HepG2 (cell line): ENCODE measurements around the gene GAS2. TPM values are rescaled to one million over a fixed set of nuclear protein-coding genes. Genes with fewer than 3 reads are reported as not detected.
A peak's percentile ranks its signal among the peaks of the same experiment; 100 is the strongest.

Experiments
- AGO1 ChIP-seq: fragments of 200-400 bp; formaldehyde crosslinking; IDR thresholded peaks from 2 replicates; pipeline ENCODE4 v1.6.1; 2017; ENCODE audit warnings: mild to moderate bottlenecking, low read depth, low read length, moderate library complexity; ENCODE audit not compliant: poor library complexity, severe bottlenecking
- CEBPB ChIP-seq: IDR thresholded peaks from 2 replicates; pipeline ENCODE4 v1.6.1; 2011; ENCODE audit warnings: low read depth, low read length, improper control_type of control experiment, borderline replicate concordance
- CHD2 ChIP-seq: IDR thresholded peaks from 2 replicates; pipeline ENCODE4 v1.6.1; 2011; ENCODE audit warnings: low read depth, low read length, improper control_type of control experiment
- FOSL1 ChIP-seq: sonication (generic); formaldehyde crosslinking; IDR thresholded peaks from 2 replicates; pipeline ENCODE4 v1.9.0; 2021; ENCODE audit warnings: missing genetic modification reagents, borderline replicate concordance
- KLF15 ChIP-seq: sonication (generic); formaldehyde crosslinking; IDR thresholded peaks from 2 replicates; pipeline ENCODE4 v1.8.1; 2023; ENCODE audit warnings: borderline replicate concordance, mild to moderate bottlenecking, inconsistent platforms, missing genetic modification reagents, mixed read lengths
- PHF5A ChIP-seq: IDR thresholded peaks from one replicate; pipeline ENCODE4 v1.6.1; 2018; ENCODE audit warnings: low read depth, missing genetic modification reagents; ENCODE audit not compliant: unreplicated experiment
- RBFOX2 ChIP-seq: fragments of 200-400 bp; formaldehyde crosslinking; IDR thresholded peaks from 2 replicates; pipeline ENCODE4 v1.6.1; 2017; ENCODE audit warnings: low read depth, mild to moderate bottlenecking, low read length
- RORA ChIP-seq: sonication (generic); formaldehyde crosslinking; IDR thresholded peaks from 2 replicates; pipeline ENCODE4 v1.5.0; 2020; ENCODE audit warnings: mild to moderate bottlenecking, missing genetic modification reagents, moderate library complexity
- SAFB2 ChIP-seq: sonication (generic); formaldehyde crosslinking; IDR thresholded peaks from 2 replicates; pipeline ENCODE4 v1.5.1; 2020; ENCODE audit warnings: missing genetic modification reagents, low read depth, mild to moderate bottlenecking, borderline replicate concordance
- SALL2 ChIP-seq: sonication (generic); formaldehyde crosslinking; IDR thresholded peaks from 2 replicates; pipeline ENCODE4 v1.8.1; 2023; ENCODE audit warnings: mild to moderate bottlenecking, missing genetic modification reagents, inconsistent platforms
- SMAD1 ChIP-seq: sonication (generic); formaldehyde crosslinking; IDR thresholded peaks from 2 replicates; pipeline ENCODE4 v1.4.0; 2020; ENCODE audit warnings: missing genetic modification reagents, low read depth, mild to moderate bottlenecking, borderline replicate concordance
- ZBTB38 ChIP-seq: sonication (generic); formaldehyde crosslinking; IDR thresholded peaks from 2 replicates; pipeline ENCODE4 v1.5.1; 2020; ENCODE audit warnings: mild to moderate bottlenecking, missing genetic modification reagents
- ZFY ChIP-seq: sonication (generic); formaldehyde crosslinking; IDR thresholded peaks from 2 replicates; pipeline ENCODE4 v1.4.0; 2020; ENCODE audit warnings: missing genetic modification reagents
- ZNF362 ChIP-seq: sonication (generic); formaldehyde crosslinking; IDR thresholded peaks from 2 replicates; pipeline ENCODE4 v1.4.0; 2020; ENCODE audit warnings: missing genetic modification reagents, mild to moderate bottlenecking, borderline replicate concordance
- ZNF557 ChIP-seq: sonication (generic); formaldehyde crosslinking; IDR thresholded peaks from 2 replicates; pipeline ENCODE4 v1.4.0; 2020; ENCODE audit warnings: missing genetic modification reagents
- ZNF589 ChIP-seq: sonication (generic); formaldehyde crosslinking; conservative IDR thresholded peaks from 2 replicates; pipeline ENCODE4 v1.8.0; 2022; ENCODE audit warnings: mild to moderate bottlenecking, moderate library complexity, missing genetic modification reagents
- polyA plus RNA-seq, 8 experiments: library from polyadenylated mRNA; depleted of rRNA in 3 of 8; stranded (reverse) in 7 of 8; unstranded in 1 of 8; fragments of >200 nt; fragmentation: Illumina TruSeq in 4 of 8; extraction: Trizol in 4 of 8; gene quantifications; 2 replicates each; pipeline versions ENCODE4 v1.2.1 to v1.2.3, GENCODE V29; 2011 to 2016; ENCODE audit warnings: low read depth in 4 of 8, missing spikeins in 1 of 8, mixed read lengths in 1 of 8; ENCODE audit not compliant: insufficient read depth in 1 of 8
- total RNA-seq, 5 experiments: library from RNA; depleted of rRNA; stranded (reverse); fragments of >200 nt; fragmentation: Illumina TruSeq; extraction: Trizol; gene quantifications; 2 replicates each; pipeline ENCODE4 v1.2.3, GENCODE V29; 2016; ENCODE audit warnings: low read depth in 1 of 5
- TF ChIP-seq, protein P1 (sequence below): sonication (generic); formaldehyde crosslinking; IDR thresholded peaks from 2 replicates; pipeline ENCODE4 v1.5.0; 2020; ENCODE audit warnings: missing genetic modification reagents, mild to moderate bottlenecking, borderline replicate concordance
- TF ChIP-seq, protein P2 (sequence below): sonication (generic); formaldehyde crosslinking; IDR thresholded peaks from 2 replicates; pipeline ENCODE4 v1.4.0; 2020; ENCODE audit warnings: missing genetic modification reagents
- TF ChIP-seq, protein P3 (sequence below): sonication (generic); formaldehyde crosslinking; IDR thresholded peaks from 2 replicates; pipeline ENCODE4 v1.4.0; 2020; ENCODE audit warnings: mild to moderate bottlenecking, missing genetic modification reagents, borderline replicate concordance

GAS2 gene
- total and polyA plus RNA-seq, 2 of the 13 experiments (the other 11 are each of a cell fraction or from before 2014, with no cell fraction given) = 26.0 to 85.1 TPM

DNA sequence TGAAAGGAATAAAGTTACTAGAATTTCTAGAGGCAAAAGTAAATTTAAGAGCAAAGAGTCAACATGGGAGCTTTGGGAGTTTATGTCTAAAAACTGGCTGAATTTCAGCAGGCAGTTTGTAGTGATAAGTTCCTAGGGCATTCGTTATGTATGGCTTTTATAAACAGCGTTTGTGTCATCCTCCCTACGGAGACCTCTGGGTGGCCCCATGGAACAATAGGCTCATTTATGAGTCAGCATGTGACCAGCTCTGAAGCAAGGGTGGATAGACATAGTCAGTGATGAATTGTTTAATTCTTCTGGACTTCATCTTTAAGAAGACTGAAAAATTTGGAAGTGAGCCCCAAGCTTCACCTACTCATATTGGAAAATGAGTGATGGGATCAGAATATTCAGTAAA is 126.1 kb downstream of the GAS2 start (continued):
- TF ChIP-seq, protein P1, sequence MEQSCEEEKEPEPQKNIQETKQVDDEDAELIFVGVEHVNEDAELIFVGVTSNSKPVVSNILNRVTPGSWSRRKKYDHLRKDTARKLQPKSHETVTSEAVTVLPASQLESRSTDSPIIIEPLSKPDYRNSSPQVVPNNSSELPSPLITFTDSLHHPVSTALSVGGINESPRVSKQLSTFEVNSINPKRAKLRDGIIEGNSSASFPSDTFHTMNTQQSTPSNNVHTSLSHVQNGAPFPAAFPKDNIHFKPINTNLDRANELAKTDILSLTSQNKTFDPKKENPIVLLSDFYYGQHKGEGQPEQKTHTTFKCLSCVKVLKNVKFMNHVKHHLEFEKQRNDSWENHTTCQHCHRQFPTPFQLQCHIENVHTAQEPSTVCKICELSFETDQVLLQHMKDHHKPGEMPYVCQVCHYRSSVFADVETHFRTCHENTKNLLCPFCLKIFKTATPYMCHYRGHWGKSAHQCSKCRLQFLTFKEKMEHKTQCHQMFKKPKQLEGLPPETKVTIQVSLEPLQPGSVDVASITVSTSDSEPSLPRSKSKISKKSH (CRISPR knock-in tag) = no peak
- TF ChIP-seq SMAD1 (CRISPR knock-in tag) (no peak), SALL2 (CRISPR knock-in tag) (no peak), ZNF362 (no peak), FOSL1 (no peak), KLF15 (CRISPR knock-in tag) (no peak), ZNF589 (CRISPR knock-in tag) (no peak), CHD2 (no peak), RORA (CRISPR knock-in tag) (no peak), PHF5A (CRISPR knock-in tag) (no peak), CEBPB (peak; percentile 14; the same call in 1 of the 2 replicates), AGO1 (no peak), SAFB2 (no peak), ZFY (CRISPR knock-in tag) (no peak), ZBTB38 (CRISPR knock-in tag) (no peak), ZNF557 (CRISPR knock-in tag) (no peak), RBFOX2 (no peak)
- TF ChIP-seq, protein P2, sequence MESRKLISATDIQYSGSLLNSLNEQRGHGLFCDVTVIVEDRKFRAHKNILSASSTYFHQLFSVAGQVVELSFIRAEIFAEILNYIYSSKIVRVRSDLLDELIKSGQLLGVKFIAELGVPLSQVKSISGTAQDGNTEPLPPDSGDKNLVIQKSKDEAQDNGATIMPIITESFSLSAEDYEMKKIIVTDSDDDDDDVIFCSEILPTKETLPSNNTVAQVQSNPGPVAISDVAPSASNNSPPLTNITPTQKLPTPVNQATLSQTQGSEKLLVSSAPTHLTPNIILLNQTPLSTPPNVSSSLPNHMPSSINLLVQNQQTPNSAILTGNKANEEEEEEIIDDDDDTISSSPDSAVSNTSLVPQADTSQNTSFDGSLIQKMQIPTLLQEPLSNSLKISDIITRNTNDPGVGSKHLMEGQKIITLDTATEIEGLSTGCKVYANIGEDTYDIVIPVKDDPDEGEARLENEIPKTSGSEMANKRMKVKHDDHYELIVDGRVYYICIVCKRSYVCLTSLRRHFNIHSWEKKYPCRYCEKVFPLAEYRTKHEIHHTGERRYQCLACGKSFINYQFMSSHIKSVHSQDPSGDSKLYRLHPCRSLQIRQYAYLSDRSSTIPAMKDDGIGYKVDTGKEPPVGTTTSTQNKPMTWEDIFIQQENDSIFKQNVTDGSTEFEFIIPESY (CRISPR knock-in tag) = no peak
- TF ChIP-seq, protein P3, sequence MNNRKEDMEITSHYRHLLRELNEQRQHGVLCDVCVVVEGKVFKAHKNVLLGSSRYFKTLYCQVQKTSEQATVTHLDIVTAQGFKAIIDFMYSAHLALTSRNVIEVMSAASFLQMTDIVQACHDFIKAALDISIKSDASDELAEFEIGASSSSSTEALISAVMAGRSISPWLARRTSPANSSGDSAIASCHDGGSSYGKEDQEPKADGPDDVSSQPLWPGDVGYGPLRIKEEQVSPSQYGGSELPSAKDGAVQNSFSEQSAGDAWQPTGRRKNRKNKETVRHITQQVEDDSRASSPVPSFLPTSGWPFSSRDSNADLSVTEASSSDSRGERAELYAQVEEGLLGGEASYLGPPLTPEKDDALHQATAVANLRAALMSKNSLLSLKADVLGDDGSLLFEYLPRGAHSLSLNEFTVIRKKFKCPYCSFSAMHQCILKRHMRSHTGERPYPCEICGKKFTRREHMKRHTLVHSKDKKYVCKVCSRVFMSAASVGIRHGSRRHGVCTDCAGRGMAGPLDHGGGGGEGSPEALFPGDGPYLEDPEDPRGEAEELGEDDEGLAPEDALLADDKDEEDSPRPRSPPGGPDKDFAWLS (CRISPR knock-in tag) = no peak
